Thyroid gland (tissue), 4 donors: ENCODE data around the gene SCLY. TPM values are rescaled to one million over a fixed set of nuclear protein-coding genes. Genes with fewer than 3 reads are reported as not detected.

Source experiments
- DNase-seq, 2 donors: peaks; one replicate each; pipeline ENCODE4 v3.0.0-alpha.2; 2019
- H3K27ac ChIP-seq, 3 donors: fragments of 200-600 bp; sonication (generic); 1 replicate in 2 of 3; 2 replicates in 1 of 3; pipeline ENCODE4 v1.5.1; 2016 to 2019; ENCODE audit warnings: mild to moderate bottlenecking in 1 of 3, moderate library complexity in 1 of 3
- H3K27me3 ChIP-seq: fragments of 200-600 bp; sonication (generic); one replicate; pipeline ENCODE4 v1.5.1; 2019
- H3K36me3 ChIP-seq, 2 donors: fragments of 200-600 bp; sonication (generic); one replicate each; pipeline ENCODE4 v1.5.1; 2016 to 2019
- H3K4me1 ChIP-seq, 2 donors: fragments of 200-600 bp; sonication (generic); one replicate each; pipeline ENCODE4 v1.5.1; 2017 to 2019
- H3K4me3 ChIP-seq, 3 donors: fragments of 200-600 bp; sonication (generic); replicated peaks in 1 of 3; 1 replicate in 2 of 3; 2 replicates in 1 of 3; pipeline ENCODE4 v1.5.1; 2016; ENCODE audit warnings: mild to moderate bottlenecking in 1 of 3
- H3K9me3 ChIP-seq: fragments of 200-600 bp; sonication (generic); one replicate; pipeline ENCODE4 v1.5.1; 2017
- POLR2A ChIP-seq, 2 donors: fragments of 450-650 bp; IDR thresholded peaks; one replicate each; pipeline ENCODE4 v1.6.1; 2017; ENCODE audit warnings: antibody characterized with exemption in 2 of 2, mild to moderate bottlenecking in 2 of 2, moderate library complexity in 1 of 2
- WGBS, 2 donors: methylation state at CpG; one replicate each; pipeline ENCODE4 v1.1.5; 2017; 5-methylcytosine and 5-hydroxymethylcytosine counted together
- intact Hi-C: fragments of 100-400 bp; cut with DNase I; formaldehyde crosslinking; loops from one replicate; pipeline ENCODE4 v1.15.1; 2023
- total RNA-seq, 4 donors: library from RNA; depleted of rRNA; stranded (reverse); fragments of >200 nt; gene quantifications; one replicate each; pipeline ENCODE4 v1.2.3, GENCODE V29; 2016
- TF ChIP-seq, protein P1 (sequence below), 6 experiments: fragments of 200-600 bp in 3 of 6; fragments of 450-650 bp in 3 of 6; sonication (generic) in 3 of 6; IDR thresholded peaks; one replicate each; pipeline ENCODE4 v1.5.1; 2016 to 2019; ENCODE audit warnings: antibody characterized with exemption in 6 of 6, mild to moderate bottlenecking in 2 of 6, inconsistent platforms in 1 of 6, moderate library complexity in 1 of 6

The SCLY gene
- total RNA-seq, 4 donors from 2014 or later: 21.8 to 48.2 (median 31.0) TPM

DNA sequence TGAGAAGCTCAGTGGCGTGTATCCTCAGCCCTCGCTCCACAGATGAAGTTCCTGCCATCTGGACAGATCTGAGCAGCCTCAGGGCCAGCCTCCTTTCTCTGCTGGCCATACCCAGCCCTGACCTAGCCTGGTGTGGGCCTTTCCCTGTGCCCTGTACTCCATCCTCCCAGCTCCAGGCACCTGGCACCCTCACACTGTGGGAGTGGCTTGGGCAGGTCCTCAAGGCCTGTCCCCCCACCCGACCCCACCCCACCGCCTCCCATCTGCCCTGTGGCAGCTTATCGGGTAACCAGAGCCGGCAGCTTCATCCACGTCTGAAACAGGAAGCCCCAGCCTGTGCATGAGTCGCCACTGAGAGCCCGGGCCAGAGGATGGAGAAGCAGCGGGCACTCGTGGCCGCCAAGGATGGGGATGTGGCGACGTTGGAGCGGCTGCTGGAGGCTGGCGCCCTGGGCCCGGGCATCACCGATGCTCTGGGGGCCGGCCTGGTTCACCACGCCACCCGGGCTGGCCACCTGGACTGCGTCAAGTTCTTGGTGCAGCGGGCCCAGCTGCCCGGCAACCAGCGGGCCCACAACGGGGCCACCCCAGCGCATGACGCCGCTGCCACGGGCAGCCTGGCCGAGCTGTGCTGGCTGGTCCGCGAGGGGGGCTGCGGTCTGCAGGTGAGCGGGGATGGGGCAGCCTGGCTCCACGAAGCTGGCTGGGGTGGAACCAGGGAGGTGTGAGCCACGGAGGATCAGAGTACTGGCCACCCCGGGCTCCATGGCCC lies 39.4 kb downstream of the SCLY start, which contains the start of gene ESPNL:
TSS of gene ESPNL (plus strand) at position 292 of the 772 bp plus-strand sequence. CDS start at position 372, 80 bp downstream.
- peaks cover 0 to 6% of the 10 kb centered on the region in 2 donors for H3K4me1 ChIP-seq
- no peaks in the 10 kb centered on the region for H3K27me3 ChIP-seq
- TF ChIP-seq, protein P1, sequence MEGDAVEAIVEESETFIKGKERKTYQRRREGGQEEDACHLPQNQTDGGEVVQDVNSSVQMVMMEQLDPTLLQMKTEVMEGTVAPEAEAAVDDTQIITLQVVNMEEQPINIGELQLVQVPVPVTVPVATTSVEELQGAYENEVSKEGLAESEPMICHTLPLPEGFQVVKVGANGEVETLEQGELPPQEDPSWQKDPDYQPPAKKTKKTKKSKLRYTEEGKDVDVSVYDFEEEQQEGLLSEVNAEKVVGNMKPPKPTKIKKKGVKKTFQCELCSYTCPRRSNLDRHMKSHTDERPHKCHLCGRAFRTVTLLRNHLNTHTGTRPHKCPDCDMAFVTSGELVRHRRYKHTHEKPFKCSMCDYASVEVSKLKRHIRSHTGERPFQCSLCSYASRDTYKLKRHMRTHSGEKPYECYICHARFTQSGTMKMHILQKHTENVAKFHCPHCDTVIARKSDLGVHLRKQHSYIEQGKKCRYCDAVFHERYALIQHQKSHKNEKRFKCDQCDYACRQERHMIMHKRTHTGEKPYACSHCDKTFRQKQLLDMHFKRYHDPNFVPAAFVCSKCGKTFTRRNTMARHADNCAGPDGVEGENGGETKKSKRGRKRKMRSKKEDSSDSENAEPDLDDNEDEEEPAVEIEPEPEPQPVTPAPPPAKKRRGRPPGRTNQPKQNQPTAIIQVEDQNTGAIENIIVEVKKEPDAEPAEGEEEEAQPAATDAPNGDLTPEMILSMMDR (IDR thresholded peaks at IDR 0.05): no peak
- no peak for TF ChIP-seq POLR2A (IDR thresholded peaks at IDR 0.05)
- H3K9me3 ChIP-seq: no peaks in the 10 kb centered on the region
- intact Hi-C loops: no loop called here
- WGBS, 2 donors: 88 to 92% methylated on average over 13 to 18 of the region's 38 CpGs
- DNase-seq: no peak
- no peak within 1 kb of the TSS for H3K4me3 ChIP-seq
- H3K36me3 ChIP-seq: no peaks in the 10 kb centered on the region
- H3K27ac ChIP-seq: no peak within 1 kb of the TSS

DNA sequence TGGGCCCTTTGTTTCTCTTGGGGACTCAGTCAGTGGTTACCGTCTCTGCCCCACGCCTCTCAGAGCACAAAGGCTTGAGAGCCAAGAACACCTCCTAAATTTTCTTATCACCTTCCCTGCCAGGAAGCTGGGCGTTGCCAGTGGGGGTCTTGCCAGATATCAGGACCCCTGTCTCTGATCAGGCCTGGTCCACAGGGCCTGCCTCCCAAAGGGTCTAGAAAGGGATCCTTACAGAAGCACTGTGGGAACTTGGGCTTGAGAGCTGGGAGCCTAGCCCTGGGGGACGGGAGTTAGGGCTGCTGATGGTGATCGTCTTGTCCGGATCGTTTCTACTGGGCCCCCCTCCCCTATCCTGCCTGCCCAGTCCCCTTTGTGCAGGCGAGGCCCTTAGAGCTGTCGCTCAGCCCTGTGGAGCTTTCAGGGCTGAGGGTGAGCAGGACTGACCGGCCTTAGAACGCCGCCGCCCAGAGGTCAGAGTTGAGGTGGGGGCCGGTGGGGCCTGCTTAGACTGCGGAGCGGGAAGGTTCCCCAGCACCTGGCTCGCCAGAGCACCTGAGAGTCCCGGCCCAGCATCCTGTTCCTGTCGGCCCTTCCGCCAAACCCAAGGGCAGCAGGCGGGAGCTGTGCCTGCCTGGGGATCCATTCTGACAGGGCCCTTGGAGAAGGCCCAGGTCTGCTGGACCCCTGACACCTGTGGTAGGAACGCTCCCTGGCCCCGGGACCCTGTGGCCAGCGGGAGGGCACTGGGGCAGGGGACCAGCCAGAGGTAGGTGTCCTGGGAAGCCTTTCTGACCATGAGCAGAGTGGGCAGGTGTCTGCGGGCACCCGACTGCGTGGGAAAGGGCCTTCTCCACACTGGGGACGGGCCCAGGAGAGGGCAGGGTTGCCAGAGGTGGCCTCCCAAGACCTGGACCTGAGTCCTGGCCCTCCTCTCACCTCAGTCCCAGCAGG lies 40.3 kb downstream of the SCLY start:
- Histone ChIP-seq H3K4me3 (no peak overlapping the region), H3K27me3 (no peaks in the 10 kb centered on the region), H3K9me3 (no peaks in the 10 kb centered on the region), H3K36me3 (no peaks in the 10 kb centered on the region), H3K27ac (no peak overlapping the region), H3K4me1 (peaks cover 0 to 6% of the 10 kb centered on the region in 2 donors)
- WGBS, 2 donors: 87 to 90% methylated on average over 4 to 25 of the region's 28 CpGs
- DNase-seq: no peak
- intact Hi-C loops: no loop called here
- TF ChIP-seq, protein P1 (IDR thresholded peaks at IDR 0.05): no peak
- TF ChIP-seq POLR2A (IDR thresholded peaks at IDR 0.05): no peak

DNA sequence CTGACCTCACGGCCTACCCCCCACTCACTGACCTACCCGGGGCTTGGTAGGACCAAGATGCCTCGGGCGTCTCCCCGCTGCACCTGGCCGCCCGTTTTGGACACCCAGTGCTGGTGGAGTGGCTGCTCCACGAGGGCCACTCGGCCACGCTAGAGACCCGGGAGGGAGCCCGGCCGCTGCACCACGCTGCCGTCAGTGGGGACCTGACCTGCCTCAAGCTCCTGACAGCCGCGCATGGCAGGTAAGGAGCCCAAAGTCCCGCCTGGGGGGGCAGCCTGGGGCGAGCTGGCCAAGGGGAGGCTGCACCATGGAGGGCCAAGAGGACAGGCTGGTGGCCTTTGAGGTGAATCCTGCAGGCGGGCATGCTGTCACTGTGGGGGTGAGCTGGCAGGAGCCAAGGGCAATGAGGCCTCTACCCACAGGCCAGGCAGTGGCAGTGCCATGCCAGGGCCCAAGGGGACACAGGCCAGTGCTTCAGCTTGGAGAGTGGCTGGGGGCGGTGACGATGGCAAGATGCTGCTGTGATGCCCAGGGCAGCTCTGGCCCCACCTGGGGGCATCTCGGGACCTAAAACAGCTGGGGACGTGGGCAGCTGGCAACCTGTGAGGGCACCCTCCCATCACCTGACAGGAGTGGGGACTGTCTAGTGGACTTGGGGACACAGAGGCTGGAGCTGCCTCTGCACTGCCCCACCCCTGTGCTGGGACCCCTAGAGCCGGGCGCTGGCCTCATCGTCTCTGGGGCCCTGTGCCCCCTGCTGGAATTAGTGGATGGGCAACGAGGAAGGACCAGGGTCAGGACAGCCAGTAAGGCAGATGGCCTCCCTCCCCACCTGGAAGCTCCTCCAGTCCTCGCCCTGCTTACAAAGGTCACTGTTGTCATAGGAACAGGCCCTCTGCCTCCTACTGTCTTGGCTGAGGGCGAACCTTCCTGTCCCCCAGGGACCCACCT lies 41.4 kb downstream of the SCLY start:
- 82 to 91% methylated on average over 11 to 12 of the region's 30 CpGs for WGBS, 2 donors
- no peaks in the 10 kb centered on the region for H3K36me3 ChIP-seq
- no peaks in the 10 kb centered on the region for H3K27me3 ChIP-seq
- peaks cover 0 to 6% of the 10 kb centered on the region in 2 donors for H3K4me1 ChIP-seq
- DNase-seq: peak; percentile 46 to 56
- no peak overlapping the region for H3K27ac ChIP-seq
- TF ChIP-seq, protein P1 (IDR thresholded peaks at IDR 0.05): no peak
- TF ChIP-seq POLR2A (IDR thresholded peaks at IDR 0.05): no peak
- intact Hi-C loops: no loop called here
- H3K4me3 ChIP-seq: no peak overlapping the region
- H3K9me3 ChIP-seq: no peaks in the 10 kb centered on the region

DNA sequence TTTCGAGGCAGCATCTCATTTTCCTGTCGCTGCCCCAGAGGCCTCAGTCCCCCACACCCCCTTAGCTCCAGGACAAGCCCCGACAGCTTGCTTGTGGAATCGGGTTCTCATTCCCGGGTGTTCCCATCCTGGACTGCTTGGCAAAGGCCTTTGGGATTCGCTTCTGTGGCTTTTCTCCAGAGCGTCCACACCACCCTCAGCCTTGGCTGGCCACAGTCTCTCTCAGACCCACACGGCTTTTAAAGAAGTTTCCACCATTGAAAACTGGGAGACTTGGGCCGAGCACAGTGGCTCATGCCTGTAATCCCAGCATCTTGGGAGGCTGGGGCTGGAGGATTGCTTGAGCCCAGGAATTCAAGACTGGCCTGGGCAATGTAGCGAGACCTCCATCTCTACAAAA lies 42.1 kb downstream of the SCLY start:
- no peak overlapping the region for H3K4me3 ChIP-seq
- H3K9me3 ChIP-seq: no peaks in the 10 kb centered on the region
- no peak overlapping the region for H3K27ac ChIP-seq
- 89 to 93% methylated on average over 10 of the region's 10 CpGs for WGBS, 2 donors
- H3K36me3 ChIP-seq: no peaks in the 10 kb centered on the region
- peaks cover 0 to 6% of the 10 kb centered on the region in 2 donors for H3K4me1 ChIP-seq
- TF ChIP-seq, protein P1 (IDR thresholded peaks at IDR 0.05): no peak
- TF ChIP-seq POLR2A (IDR thresholded peaks at IDR 0.05): no peak
- no peak for DNase-seq
- intact Hi-C loops: no loop called here
- no peaks in the 10 kb centered on the region for H3K27me3 ChIP-seq
